Measurements from ENCODE around the gene HSD11B2.

DNA sequence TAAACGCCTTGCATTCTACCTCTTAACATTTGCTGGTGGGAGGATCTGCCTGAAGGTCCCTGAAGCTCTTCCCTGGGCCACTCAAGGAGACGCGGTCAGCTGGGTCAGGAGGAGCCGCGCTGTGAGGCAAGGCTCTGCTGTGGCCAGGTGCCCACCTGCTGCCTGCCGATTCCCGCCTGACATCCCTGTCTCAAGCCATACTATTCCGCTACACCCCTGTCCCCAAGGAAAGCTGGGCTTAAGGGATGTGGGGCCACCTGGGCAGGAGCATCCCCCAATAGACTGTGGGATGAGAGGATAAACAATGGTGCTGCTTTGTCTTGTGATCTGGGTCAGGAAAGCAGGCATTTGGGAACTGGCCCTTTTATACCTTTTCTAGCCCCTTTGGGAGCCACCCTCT, 42.7 kb upstream of the HSD11B2 start:
- TF ChIP-seq, protein P1, sequence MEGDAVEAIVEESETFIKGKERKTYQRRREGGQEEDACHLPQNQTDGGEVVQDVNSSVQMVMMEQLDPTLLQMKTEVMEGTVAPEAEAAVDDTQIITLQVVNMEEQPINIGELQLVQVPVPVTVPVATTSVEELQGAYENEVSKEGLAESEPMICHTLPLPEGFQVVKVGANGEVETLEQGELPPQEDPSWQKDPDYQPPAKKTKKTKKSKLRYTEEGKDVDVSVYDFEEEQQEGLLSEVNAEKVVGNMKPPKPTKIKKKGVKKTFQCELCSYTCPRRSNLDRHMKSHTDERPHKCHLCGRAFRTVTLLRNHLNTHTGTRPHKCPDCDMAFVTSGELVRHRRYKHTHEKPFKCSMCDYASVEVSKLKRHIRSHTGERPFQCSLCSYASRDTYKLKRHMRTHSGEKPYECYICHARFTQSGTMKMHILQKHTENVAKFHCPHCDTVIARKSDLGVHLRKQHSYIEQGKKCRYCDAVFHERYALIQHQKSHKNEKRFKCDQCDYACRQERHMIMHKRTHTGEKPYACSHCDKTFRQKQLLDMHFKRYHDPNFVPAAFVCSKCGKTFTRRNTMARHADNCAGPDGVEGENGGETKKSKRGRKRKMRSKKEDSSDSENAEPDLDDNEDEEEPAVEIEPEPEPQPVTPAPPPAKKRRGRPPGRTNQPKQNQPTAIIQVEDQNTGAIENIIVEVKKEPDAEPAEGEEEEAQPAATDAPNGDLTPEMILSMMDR (IDR thresholded peaks at IDR 0.05): no peak
- TF ChIP-seq ZFX (IDR thresholded peaks at IDR 0.05; ENCODE audit: borderline replicate concordance): no peak

All from 22Rv1 (cell line).